Choroid plexus epithelial cell (primary cell): Measurements from ENCODE around the gene HIPK2.

Experiments
- DNase-seq: peaks from one replicate; pipeline ENCODE4 v3.0.0-alpha.2; 2010; ENCODE audit warnings: low read depth
- H3K4me3 ChIP-seq: 2 replicates; pipeline ENCODE4 v1.5.1; 2011; ENCODE audit warnings: low read depth, mild to moderate bottlenecking, control low read depth, low read length, moderate library complexity
- TF ChIP-seq, protein P1 (sequence below): conservative IDR thresholded peaks from 2 replicates; pipeline ENCODE4 v1.5.1; 2011; ENCODE audit warnings: low read depth, mild to moderate bottlenecking, control low read depth, inconsistent platforms, low read length, moderate library complexity

The HIPK2 gene

DNA sequence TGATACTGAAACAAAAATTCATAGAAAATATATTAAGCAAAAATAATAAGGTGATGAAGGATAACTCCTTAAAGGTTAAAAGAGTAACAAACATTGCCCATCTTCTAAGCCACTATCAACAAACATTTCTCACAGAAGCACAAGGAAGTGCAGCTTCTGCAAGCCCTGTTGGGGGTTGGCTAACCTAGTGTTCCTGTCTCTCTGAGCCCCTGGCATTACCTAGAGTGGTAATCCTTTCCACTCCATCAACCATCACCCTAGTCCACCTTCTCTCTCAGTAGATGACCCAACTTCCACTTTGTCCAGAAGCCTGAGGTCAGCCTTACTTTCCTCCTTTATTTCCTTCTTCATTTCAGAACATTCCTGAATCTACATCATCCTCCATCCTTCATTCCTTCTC is 59.7 kb downstream of the HIPK2 start:
- DNase-seq = no peak
- no peak overlapping the region for H3K4me3 ChIP-seq
- TF ChIP-seq, protein P1, sequence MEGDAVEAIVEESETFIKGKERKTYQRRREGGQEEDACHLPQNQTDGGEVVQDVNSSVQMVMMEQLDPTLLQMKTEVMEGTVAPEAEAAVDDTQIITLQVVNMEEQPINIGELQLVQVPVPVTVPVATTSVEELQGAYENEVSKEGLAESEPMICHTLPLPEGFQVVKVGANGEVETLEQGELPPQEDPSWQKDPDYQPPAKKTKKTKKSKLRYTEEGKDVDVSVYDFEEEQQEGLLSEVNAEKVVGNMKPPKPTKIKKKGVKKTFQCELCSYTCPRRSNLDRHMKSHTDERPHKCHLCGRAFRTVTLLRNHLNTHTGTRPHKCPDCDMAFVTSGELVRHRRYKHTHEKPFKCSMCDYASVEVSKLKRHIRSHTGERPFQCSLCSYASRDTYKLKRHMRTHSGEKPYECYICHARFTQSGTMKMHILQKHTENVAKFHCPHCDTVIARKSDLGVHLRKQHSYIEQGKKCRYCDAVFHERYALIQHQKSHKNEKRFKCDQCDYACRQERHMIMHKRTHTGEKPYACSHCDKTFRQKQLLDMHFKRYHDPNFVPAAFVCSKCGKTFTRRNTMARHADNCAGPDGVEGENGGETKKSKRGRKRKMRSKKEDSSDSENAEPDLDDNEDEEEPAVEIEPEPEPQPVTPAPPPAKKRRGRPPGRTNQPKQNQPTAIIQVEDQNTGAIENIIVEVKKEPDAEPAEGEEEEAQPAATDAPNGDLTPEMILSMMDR = no peak

DNA sequence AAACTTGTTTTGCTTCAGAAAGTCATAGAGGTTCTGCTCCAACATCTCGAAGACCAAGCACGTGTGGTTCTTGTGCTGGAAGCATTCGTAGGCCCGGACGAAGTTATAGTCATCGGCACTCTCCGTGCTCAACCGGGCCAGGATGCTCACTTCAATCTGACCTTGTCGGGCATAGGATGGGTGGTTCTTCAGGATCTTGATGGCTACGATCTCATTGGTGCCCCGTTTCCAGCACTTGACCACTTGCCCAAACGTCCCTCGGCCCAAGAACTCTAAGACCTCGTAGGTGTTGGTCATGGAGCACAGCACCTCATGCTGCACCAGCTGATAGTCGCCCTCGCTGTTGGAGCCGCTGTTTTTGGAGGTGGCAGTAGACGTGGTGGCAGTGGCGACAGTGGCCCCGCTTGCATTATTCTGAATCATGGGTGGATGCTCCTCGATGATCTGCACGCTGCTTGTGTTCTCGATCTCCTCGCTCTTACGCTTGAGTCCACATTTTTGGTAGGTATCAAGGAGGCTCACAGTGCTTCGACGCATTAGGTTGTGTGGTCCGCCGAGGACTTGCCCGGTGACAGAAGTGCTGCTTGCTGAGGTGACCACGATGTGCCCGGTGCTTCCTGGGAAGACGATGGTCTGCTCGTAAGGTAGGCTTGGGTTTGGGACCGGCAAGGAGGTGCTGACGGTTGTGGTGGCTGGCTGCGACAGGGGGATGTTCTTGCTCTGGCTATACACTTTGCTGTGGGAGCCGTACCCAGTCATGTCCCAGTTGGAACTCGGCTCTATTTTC is 61.4 kb downstream of the HIPK2 start:
- no peak for DNase-seq
- no peak overlapping the region for H3K4me3 ChIP-seq
- TF ChIP-seq, protein P1 = no peak

DNA sequence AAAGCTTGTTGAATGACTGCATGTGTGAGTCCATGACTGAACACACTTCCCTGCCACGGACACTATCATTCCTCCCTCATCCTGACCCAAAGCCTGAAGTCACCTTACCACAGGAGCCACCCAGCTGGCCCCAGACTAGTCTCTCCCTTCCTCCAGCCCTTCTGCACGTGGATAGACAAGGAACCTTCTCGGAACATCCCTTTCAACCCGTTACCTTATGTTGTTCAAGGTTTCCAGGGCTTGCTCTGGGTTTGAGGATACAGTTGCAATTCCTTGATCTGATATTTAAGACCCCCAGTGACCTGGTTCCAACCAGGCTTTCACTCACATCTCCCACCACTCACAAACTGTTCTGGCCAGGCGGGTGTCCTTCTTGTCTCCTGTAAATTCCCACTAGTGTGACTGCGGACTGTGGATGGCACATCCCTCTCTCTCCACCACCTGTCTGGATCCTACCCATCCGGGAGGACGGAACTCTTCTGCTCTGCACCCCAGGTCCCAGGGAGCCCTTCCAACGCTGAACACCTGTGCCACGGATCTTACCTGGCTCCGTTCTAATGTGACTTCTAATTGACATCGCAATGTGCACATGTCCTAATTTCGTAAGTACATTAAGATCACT is 62.5 kb downstream of the HIPK2 start:
- no peak for DNase-seq
- TF ChIP-seq, protein P1 = no peak
- H3K4me3 ChIP-seq = no peak overlapping the region

DNA sequence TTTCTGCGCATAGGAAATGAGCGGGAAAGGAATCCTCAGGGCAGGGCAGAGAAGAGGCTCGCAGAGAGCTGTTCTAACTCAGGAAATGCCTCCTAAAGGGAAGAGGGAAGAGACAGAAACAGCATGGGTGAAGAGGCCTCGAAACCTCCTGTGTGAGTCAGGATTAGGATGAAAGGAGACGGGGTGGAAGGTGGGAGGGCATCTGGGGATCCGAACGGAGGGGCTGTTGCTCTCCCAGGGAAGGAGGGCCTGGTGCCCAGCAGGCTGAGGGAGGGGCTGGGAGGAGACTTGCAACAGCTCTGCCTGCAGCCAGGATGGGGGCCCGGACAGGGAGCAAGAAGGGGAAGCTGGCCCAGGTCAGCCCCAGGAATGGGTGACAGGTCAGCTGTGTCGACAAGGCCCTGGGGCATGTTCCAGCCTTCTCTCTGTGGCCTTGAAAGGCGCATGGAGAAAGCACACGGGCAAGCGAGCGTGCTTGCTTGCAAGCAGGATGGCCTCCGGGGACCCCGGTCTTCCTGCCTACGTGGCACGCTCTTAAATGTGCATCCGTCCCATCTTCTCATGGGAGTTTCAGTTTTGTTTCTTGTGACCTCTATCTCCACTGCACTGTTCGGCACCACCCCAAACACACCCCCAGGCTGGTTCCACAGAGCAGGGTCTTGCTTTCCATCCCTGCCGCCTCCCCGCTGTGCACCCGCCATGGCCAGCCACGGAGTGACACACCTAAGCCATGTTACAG is 63.5 kb downstream of the HIPK2 start:
- TF ChIP-seq, protein P1 = no peak
- DNase-seq = no peak
- H3K4me3 ChIP-seq = no peak overlapping the region

DNA sequence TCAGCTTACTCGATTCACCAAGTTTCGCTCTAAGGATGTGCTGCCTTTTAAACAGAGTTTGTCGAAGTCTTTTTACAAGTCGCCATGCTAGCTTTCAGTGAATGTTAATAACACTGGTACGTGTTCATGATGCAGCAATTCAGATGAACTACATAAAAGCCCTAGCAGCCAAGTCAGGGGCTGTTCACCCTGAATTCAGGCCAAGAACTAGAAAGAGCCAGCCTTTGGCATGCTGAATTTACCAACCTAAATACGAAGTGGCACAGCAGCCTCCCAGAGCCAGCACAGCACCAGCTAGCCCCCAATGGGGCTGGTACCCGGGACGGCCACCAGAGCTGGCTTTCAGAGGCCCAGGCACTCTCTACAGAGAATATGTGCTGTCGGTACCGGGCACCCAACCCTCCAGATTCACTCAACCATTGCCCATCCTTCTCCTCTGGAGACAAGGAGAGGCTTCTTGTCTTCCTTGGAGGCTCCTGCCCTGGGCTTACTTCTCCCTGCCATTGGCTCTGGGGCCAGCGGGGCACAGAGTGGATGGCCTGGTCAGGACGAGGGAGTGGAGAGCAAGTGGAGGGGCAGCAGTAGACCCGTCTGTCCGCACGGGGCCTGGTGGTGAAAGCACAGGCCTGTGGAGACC is 64.2 kb downstream of the HIPK2 start:
- TF ChIP-seq, protein P1 = no peak
- no peak overlapping the region for H3K4me3 ChIP-seq
- DNase-seq = no peak

DNA sequence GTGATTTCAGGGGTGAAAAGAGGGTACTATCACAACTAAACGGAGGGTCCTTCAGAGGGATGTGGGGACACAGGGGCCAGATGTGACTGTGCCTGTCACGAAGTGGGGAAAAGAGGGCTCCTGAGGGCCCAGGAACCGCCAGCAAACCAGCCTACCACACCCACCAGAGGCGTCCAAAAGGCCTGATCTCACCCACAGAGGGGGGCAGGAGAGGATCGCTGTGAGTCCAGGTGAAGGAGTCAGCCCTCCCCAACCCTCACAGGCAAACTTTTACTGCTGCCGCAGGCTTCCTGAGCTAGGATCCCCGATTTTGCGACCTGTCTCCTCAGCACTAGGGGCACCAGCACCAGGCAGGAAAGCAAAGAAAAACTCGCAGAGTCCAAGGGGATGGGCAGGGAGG is 64.7 kb downstream of the HIPK2 start:
- H3K4me3 ChIP-seq = no peak overlapping the region
- DNase-seq = no peak
- TF ChIP-seq, protein P1 = no peak
